MCF 10A (cell line): ENCODE data around the gene GRAMD1B. TPM values are rescaled to one million over a fixed set of nuclear protein-coding genes. Genes with fewer than 3 reads are reported as not detected.

Source experiments
- BruUV-seq: library from RNA; stranded (reverse); fragments of 400-500 nt; replicated peaks from 2 replicates; lab custom pipeline; 2021; lab: Mats Ljungman, UMichigan
- CTCF ChIA-PET: fragments of 300-600 bp; sonication (Branson Sonifier 250); formaldehyde crosslinking; extraction: SDS; loops from one replicate; lab custom pipeline; 2021; ENCODE audit warnings: antibody characterized with exemption, inconsistent platforms; lab: Yijun Ruan, JAX
- POLR2A ChIA-PET: fragments of 300-600, 350-650 bp; sonication (Branson Sonifier 250); formaldehyde crosslinking; extraction: SDS; loops from one replicate; lab custom pipeline; 2020; ENCODE audit warnings: antibody characterized with exemption, inconsistent platforms; lab: Yijun Ruan, JAX
- DNase-seq: peaks from one replicate; pipeline ENCODE4 v3.0.0-alpha.2; 2018; ENCODE audit not compliant: unreplicated experiment
- H3K27ac Mint-ChIP-seq: one replicate; pipeline ENCODE4 v1.8.0; 2022; ENCODE audit warnings: mild to moderate bottlenecking, low read depth, mixed read lengths; ENCODE audit not compliant: unreplicated experiment
- H3K27me3 Mint-ChIP-seq: one replicate; pipeline ENCODE4 v1.8.0; 2022; ENCODE audit warnings: mixed read lengths; ENCODE audit not compliant: insufficient read depth, unreplicated experiment
- H3K36me3 Mint-ChIP-seq: one replicate; pipeline ENCODE4 v1.8.0; 2022; ENCODE audit warnings: mild to moderate bottlenecking, moderate library complexity, mixed read lengths; ENCODE audit not compliant: insufficient read depth, unreplicated experiment
- H3K4me1 Mint-ChIP-seq: one replicate; pipeline ENCODE4 v1.8.0; 2022; ENCODE audit warnings: mixed read lengths; ENCODE audit not compliant: insufficient read depth, unreplicated experiment
- H3K4me3 Mint-ChIP-seq: one replicate; pipeline ENCODE4 v1.8.0; 2022; ENCODE audit warnings: mild to moderate bottlenecking, moderate library complexity, mixed read lengths; ENCODE audit not compliant: unreplicated experiment
- H3K9me3 Mint-ChIP-seq: one replicate; pipeline ENCODE4 v1.8.0; 2022; ENCODE audit warnings: mixed read lengths; ENCODE audit not compliant: unreplicated experiment
- CTCF ChIP-seq: fragments of 200-600 bp; IDR thresholded peaks from one replicate; pipeline ENCODE4 v1.8.0; 2022; ENCODE audit warnings: antibody characterized with exemption, mild to moderate bottlenecking; ENCODE audit not compliant: unreplicated experiment
- intact Hi-C: fragments of 100-400 bp; cut with micrococcal nuclease; formaldehyde crosslinking; loops from 2 replicates; pipeline ENCODE4 v1.14.1; 2022
- total RNA-seq: library from RNA; stranded (reverse); gene quantifications from 2 replicates; pipeline ENCODE4 v1.2.3, GENCODE V29; 2022

The GRAMD1B gene
- total RNA-seq, 1 experiment from 2014 or later, result 0.26 TPM

- CTCF ChIA-PET, result interaction anchor here (0.6 kb wide), 1 partner anchor 14 kb away, joined by 3 read pairs; no protein-coding TSS in a partner anchor
- H3K4me3 Mint-ChIP-seq, result no peak overlapping the region
- no peak overlapping the region for H3K27ac Mint-ChIP-seq
- no peaks in the 10 kb centered on the region for H3K36me3 Mint-ChIP-seq
- intact Hi-C loops, result no loop called here
- no peaks in the 10 kb centered on the region for H3K4me1 Mint-ChIP-seq
- BruUV-seq, result no TSS peak
- H3K27me3 Mint-ChIP-seq, result peaks cover 45% of the 10 kb centered on the region
- POLR2A ChIA-PET, result no interaction called here
- DNase-seq, result no peak
- TF ChIP-seq CTCF, result no peak
- no peaks in the 10 kb centered on the region for H3K9me3 Mint-ChIP-seq
These were observed 97.9 kb downstream of the GRAMD1B start for GRCh38 chr11:123527947-123528346.

DNA sequence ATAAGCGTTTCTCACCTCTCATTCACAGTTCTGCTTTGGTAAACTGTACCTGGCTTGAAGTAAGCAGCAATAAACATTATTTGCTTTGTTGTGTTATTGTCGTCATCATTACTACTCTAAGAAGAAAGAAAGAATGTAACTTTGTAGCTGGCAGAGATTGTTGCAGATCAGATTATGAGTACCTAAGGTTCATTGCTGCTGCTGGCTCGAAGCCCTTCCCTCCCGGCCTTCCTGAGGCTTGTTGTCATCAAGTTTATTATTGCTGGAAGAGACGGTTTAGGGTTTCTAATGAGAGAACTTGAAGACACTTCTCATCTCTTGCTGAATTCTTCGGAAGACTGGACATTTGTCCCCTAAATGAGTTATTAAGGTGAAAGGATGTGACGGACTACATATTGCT is 101.3 kb downstream of the GRAMD1B start:
- no peak for DNase-seq
- Mint-ChIP-seq H3K4me3 (no peak overlapping the region), H3K4me1 (no peaks in the 10 kb centered on the region), H3K27ac (no peak overlapping the region), H3K27me3 (peaks cover 30% of the 10 kb centered on the region), H3K36me3 (no peaks in the 10 kb centered on the region), H3K9me3 (no peaks in the 10 kb centered on the region)
- no TSS peak for BruUV-seq
- TF ChIP-seq CTCF, result no peak
- intact Hi-C loops, result no loop called here
- ChIA-PET POLR2A (no interaction called here), CTCF (interaction anchor here (0.7 to 1.4 kb wide), 2 partner anchors 48 to 1966 kb away, joined by 3 to 7 read pairs; no protein-coding TSS in a partner anchor)

DNA sequence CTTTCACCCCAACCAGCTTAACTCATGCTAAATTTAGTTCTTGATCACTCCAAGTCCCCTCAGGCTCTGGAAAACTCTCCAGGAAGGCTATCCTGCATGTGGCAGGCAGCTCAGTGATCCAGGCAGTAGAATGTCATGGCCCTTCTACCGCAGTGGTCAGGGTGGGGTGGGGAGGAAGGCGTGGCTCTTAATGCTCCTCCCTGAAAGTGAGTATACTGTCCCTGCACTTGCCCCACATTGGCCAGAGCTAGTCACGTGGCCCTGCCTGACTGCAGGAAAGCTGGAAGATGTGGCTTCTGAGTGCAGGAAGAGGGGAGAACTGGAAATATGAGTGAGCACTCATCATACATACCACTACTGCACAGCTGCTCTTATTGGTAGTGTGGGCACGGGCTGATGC is 102.1 kb downstream of the GRAMD1B start:
- POLR2A ChIA-PET, result no interaction called here
- no peak for TF ChIP-seq CTCF
- Mint-ChIP-seq H3K27me3 (peaks cover 22% of the 10 kb centered on the region), H3K9me3 (no peaks in the 10 kb centered on the region), H3K36me3 (no peaks in the 10 kb centered on the region), H3K4me1 (no peaks in the 10 kb centered on the region), H3K4me3 (no peak overlapping the region), H3K27ac (no peak overlapping the region)
- BruUV-seq, result no TSS peak
- CTCF ChIA-PET, result interaction anchor here (0.5 to 2.2 kb wide), 2 partner anchors 45 to 179 kb away, joined by 3 to 8 read pairs; no protein-coding TSS in a partner anchor
- no peak for DNase-seq
- intact Hi-C loops, result no loop called here

GRCh38 chr11:123535401-123535800 is 105.3 kb downstream of the GRAMD1B start:
- BruUV-seq, result no TSS peak
- H3K4me3 Mint-ChIP-seq, result no peak overlapping the region
- intact Hi-C loops, result no loop called here
- ChIA-PET CTCF (interaction anchor here (0.5 to 1.0 kb wide), 3 partner anchors 36 to 289 kb away, joined by 3 to 5 read pairs (median 5); no protein-coding TSS in a partner anchor), POLR2A (interaction anchor here (1.2 kb wide), 1 partner anchor 8 kb away, joined by 3 read pairs; no protein-coding TSS in a partner anchor)
- H3K4me1 Mint-ChIP-seq, result no peaks in the 10 kb centered on the region
- peaks cover 23% of the 10 kb centered on the region for H3K27me3 Mint-ChIP-seq
- H3K9me3 Mint-ChIP-seq, result no peaks in the 10 kb centered on the region
- no peak for TF ChIP-seq CTCF
- no peak overlapping the region for H3K27ac Mint-ChIP-seq
- no peaks in the 10 kb centered on the region for H3K36me3 Mint-ChIP-seq
- no peak for DNase-seq
